ENCODE measurements around the gene POLR2E.

The POLR2E gene

DNA sequence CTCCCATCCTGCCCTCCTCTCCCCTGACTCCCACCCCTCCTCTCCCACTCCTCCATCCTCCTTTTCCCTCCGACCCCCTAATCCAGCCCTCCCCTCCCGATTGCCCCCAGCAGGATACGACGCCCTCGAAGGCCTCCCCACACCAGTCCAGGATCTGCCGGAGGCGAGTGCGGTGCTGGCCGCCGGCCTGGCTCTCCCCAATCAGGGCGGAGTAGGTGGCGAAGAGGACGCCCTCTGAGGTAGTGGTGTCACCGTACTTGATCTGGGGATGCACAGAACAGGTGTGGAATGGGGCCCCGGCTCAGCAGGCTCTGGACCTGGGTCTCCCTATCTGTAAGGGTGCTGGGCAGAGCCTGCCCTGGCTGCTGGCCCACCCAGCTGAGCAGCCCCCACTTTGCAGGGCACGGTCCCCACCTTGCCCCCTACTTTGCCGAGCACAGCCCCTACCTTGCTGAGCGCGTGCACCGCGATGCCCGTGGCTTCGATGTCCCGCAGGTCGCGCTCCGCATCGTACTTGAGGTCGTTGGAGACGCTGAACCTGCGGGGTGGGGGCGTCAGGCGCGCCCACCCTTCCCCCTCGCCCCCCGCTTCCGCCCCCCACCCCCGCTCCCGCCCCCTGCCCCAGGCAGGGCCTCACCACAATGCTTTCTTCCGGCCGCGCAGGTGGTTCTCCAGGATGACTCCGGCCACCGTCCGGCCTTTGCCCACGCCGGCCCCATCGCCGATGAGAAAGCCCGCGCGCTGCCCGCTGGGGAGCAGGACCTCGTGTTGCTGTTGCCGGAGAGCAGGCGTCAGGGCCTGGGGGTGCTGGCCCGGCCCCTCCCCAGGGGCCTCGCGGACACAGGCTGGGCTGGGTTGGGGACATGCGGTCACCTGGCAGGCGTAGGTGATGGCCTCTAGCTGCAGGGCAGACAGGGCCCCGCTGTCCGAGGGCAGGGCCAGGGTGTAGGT, 27.1 kb upstream of the POLR2E start:
- no peaks in the 10 kb centered on the region for H3K27me3 ChIP-seq (ENCODE audit: control insufficient read depth in 3 of 3, insufficient read depth in 3 of 3, low read depth in 1 of 3, low read length in 3 of 3)
- H2BK15ac ChIP-seq (ENCODE audit: low read length): no peak overlapping the region
- 86% methylated on average over 1 of the region's 63 CpGs; no CpG with 5 or more reads in 1 of the 2 donors for WGBS, 2 donors (ENCODE audit: extremely low coverage in 2 of 2, insufficient read length in 2 of 2, insufficient replicate concordance in 1 of 2)
- no peak overlapping the region for H2BK120ac ChIP-seq (ENCODE audit: low read depth, low read length)
- no peak overlapping the region for H3K4ac ChIP-seq (ENCODE audit: low read length)
- H3K27ac ChIP-seq (replicated peaks; ENCODE audit: low read length): no peak overlapping the region
- H2BK5ac ChIP-seq (ENCODE audit: low read length): no peak overlapping the region
- no peak overlapping the region for H3K18ac ChIP-seq (ENCODE audit: low read length)
- H3K79me1 ChIP-seq (ENCODE audit: low read depth, low read length): peaks cover 8% of the 10 kb centered on the region
- H3K23ac ChIP-seq (ENCODE audit: low read depth, low read length, poor library complexity): peak overlapping the region; percentile 97
- H4K91ac ChIP-seq (ENCODE audit: low read depth, low read length, poor library complexity): no peak overlapping the region
- no peak overlapping the region for H3K4me3 ChIP-seq (ENCODE audit: low read length in 2 of 2)
- H2AK5ac ChIP-seq (ENCODE audit: low read depth, low read length): peak overlapping the region; percentile 75
- H2BK12ac ChIP-seq (ENCODE audit: low read length): peak overlapping the region; percentile 46
- H3K14ac ChIP-seq (ENCODE audit: low read length): peak overlapping the region; percentile 47
- peaks cover 21 to 87% of the 10 kb centered on the region in 2 donors for H3K36me3 ChIP-seq (replicated peaks in 1 of 2; ENCODE audit: control insufficient read depth in 2 of 2, insufficient read depth in 2 of 2, low read length in 2 of 2)
- no peak for DNase-seq (ENCODE audit: low spot score)
- no peaks in the 10 kb centered on the region for H3K4me1 ChIP-seq (ENCODE audit: control insufficient read depth in 2 of 2, insufficient read depth in 1 of 2, low read depth in 1 of 2, low read length in 2 of 2)
- no peak overlapping the region for H2AFZ ChIP-seq (ENCODE audit: low read length)
- H3K4me2 ChIP-seq (ENCODE audit: insufficient read depth, low read length, poor library complexity, severe bottlenecking): no peak overlapping the region
- H3K9ac ChIP-seq (ENCODE audit: low read depth, low read length, poor library complexity): peak overlapping the region; percentile 44
- H3K9me3 ChIP-seq (replicated peaks in 1 of 2; ENCODE audit: control insufficient read depth in 2 of 2, insufficient read depth in 1 of 2, low read depth in 1 of 2, low read length in 2 of 2): no peaks in the 10 kb centered on the region
- no peak overlapping the region for H4K8ac ChIP-seq (ENCODE audit: low read depth, low read length)

DNA sequence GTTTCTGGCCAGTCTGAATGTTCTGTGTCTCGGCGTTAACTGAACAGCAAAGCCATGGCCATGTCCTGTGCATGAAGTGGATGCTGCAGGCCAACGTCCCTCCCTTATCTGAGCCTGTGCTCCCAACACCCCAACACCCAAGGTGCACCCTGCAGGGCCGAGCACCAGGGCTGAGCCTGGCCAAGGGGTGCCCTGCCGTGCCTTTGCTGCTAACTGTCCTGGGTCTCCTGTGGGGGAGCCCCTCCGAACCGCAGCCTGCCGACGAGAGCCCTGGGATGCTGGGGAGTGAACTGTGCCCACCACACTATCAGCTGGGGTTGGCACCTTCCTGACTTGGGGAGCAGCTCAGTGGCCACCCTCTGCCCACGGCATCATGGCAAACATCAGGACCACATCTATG, 26.2 kb upstream of the POLR2E start:
- no peaks in the 10 kb centered on the region for H3K4me1 ChIP-seq (ENCODE audit: control insufficient read depth in 2 of 2, insufficient read depth in 1 of 2, low read depth in 1 of 2, low read length in 2 of 2)
- no peak overlapping the region for H4K8ac ChIP-seq (ENCODE audit: low read depth, low read length)
- no peak overlapping the region for H3K23ac ChIP-seq (ENCODE audit: low read depth, low read length, poor library complexity)
- no peaks in the 10 kb centered on the region for H3K9me3 ChIP-seq (replicated peaks in 1 of 2; ENCODE audit: control insufficient read depth in 2 of 2, insufficient read depth in 1 of 2, low read depth in 1 of 2, low read length in 2 of 2)
- H3K9ac ChIP-seq (ENCODE audit: low read depth, low read length, poor library complexity): peak overlapping the region; percentile 4
- no peak overlapping the region for H3K18ac ChIP-seq (ENCODE audit: low read length)
- H2AFZ ChIP-seq (ENCODE audit: low read length): no peak overlapping the region
- peaks cover 23 to 87% of the 10 kb centered on the region in 2 donors for H3K36me3 ChIP-seq (replicated peaks in 1 of 2; ENCODE audit: control insufficient read depth in 2 of 2, insufficient read depth in 2 of 2, low read length in 2 of 2)
- no peak overlapping the region for H2BK120ac ChIP-seq (ENCODE audit: low read depth, low read length)
- no peak overlapping the region for H3K4me2 ChIP-seq (ENCODE audit: insufficient read depth, low read length, poor library complexity, severe bottlenecking)
- H2BK5ac ChIP-seq (ENCODE audit: low read length): no peak overlapping the region
- no peak overlapping the region for H2AK5ac ChIP-seq (ENCODE audit: low read depth, low read length)
- H2BK12ac ChIP-seq (ENCODE audit: low read length): no peak overlapping the region
- H4K91ac ChIP-seq (ENCODE audit: low read depth, low read length, poor library complexity): no peak overlapping the region
- H2BK15ac ChIP-seq (ENCODE audit: low read length): no peak overlapping the region
- DNase-seq (ENCODE audit: low spot score): no peak
- peaks cover 6% of the 10 kb centered on the region for H3K79me1 ChIP-seq (ENCODE audit: low read depth, low read length)
- no peak overlapping the region for H3K4ac ChIP-seq (ENCODE audit: low read length)
- no peak overlapping the region for H3K4me3 ChIP-seq (ENCODE audit: low read length in 2 of 2)
- H3K27ac ChIP-seq (replicated peaks; ENCODE audit: low read length): no peak overlapping the region
- peak overlapping the region; percentile 38 for H3K14ac ChIP-seq (ENCODE audit: low read length)
- WGBS, 2 donors (ENCODE audit: extremely low coverage in 2 of 2, insufficient read length in 2 of 2, insufficient replicate concordance in 1 of 2): no CpG with 5 or more reads among the region's 10 CpGs
- no peaks in the 10 kb centered on the region for H3K27me3 ChIP-seq (ENCODE audit: control insufficient read depth in 3 of 3, insufficient read depth in 3 of 3, low read depth in 1 of 3, low read length in 3 of 3)

DNA sequence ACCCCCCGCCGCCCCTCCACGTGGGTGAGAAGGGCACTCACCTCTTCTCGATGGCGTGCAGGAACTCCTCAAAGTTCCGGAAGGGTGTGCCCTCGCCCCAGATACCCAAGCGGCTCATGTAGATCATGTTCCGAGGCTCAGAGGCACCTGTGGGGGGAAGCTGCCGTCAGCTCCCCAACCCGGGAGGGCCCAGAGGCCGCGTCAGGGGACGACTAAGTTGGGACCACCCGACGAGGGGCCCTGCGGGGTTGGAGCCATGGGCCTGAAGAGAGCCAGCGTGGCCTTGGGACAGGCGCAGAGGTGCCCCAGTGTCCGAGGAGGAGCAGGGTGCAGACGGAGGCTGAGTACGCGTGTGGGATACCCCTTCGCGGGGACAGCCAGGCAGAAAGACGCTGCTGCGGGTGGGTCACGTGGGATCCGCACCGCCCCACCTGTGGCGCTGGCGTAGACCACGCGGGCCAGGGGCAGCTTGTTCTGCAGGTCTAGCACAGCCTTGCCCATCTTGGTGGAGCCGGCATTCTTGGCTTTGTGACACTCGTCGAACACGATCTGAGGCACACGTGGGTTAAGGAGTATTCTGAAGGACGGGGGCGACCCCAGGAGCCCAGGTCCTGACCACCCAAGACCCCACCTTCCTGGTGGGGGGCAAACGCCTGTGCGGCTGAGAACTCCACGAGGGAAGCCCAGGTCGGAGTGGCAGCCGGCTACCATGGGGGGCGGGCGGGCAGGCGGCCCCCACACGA, 24.5 kb upstream of the POLR2E start:
- H2BK5ac ChIP-seq (ENCODE audit: low read length): no peak overlapping the region
- no peak overlapping the region for H2BK120ac ChIP-seq (ENCODE audit: low read depth, low read length)
- H3K4me1 ChIP-seq (ENCODE audit: control insufficient read depth in 2 of 2, insufficient read depth in 1 of 2, low read depth in 1 of 2, low read length in 2 of 2): no peaks in the 10 kb centered on the region
- no peak overlapping the region for H2AFZ ChIP-seq (ENCODE audit: low read length)
- no CpG with 5 or more reads among the region's 50 CpGs for WGBS, 2 donors (ENCODE audit: extremely low coverage in 2 of 2, insufficient read length in 2 of 2, insufficient replicate concordance in 1 of 2)
- no peak overlapping the region for H3K4me3 ChIP-seq (ENCODE audit: low read length in 2 of 2)
- H3K23ac ChIP-seq (ENCODE audit: low read depth, low read length, poor library complexity): no peak overlapping the region
- H2BK12ac ChIP-seq (ENCODE audit: low read length): no peak overlapping the region
- H2BK15ac ChIP-seq (ENCODE audit: low read length): no peak overlapping the region
- peak overlapping the region; percentile 57 for H3K18ac ChIP-seq (ENCODE audit: low read length)
- no peak overlapping the region for H4K8ac ChIP-seq (ENCODE audit: low read depth, low read length)
- H3K14ac ChIP-seq (ENCODE audit: low read length): peak overlapping the region; percentile 82
- no peak overlapping the region for H3K4me2 ChIP-seq (ENCODE audit: insufficient read depth, low read length, poor library complexity, severe bottlenecking)
- no peak overlapping the region for H4K91ac ChIP-seq (ENCODE audit: low read depth, low read length, poor library complexity)
- H3K4ac ChIP-seq (ENCODE audit: low read length): no peak overlapping the region
- H3K36me3 ChIP-seq (replicated peaks in 1 of 2; ENCODE audit: control insufficient read depth in 2 of 2, insufficient read depth in 2 of 2, low read length in 2 of 2): peaks cover 22 to 83% of the 10 kb centered on the region in 2 donors
- no peak overlapping the region for H3K9ac ChIP-seq (ENCODE audit: low read depth, low read length, poor library complexity)
- peaks cover 4% of the 10 kb centered on the region for H3K79me1 ChIP-seq (ENCODE audit: low read depth, low read length)
- no peaks in the 10 kb centered on the region for H3K9me3 ChIP-seq (replicated peaks in 1 of 2; ENCODE audit: control insufficient read depth in 2 of 2, insufficient read depth in 1 of 2, low read depth in 1 of 2, low read length in 2 of 2)
- H3K27me3 ChIP-seq (ENCODE audit: control insufficient read depth in 3 of 3, insufficient read depth in 3 of 3, low read depth in 1 of 3, low read length in 3 of 3): no peaks in the 10 kb centered on the region
- no peak for DNase-seq (ENCODE audit: low spot score)
- H2AK5ac ChIP-seq (ENCODE audit: low read depth, low read length): peak overlapping the region; percentile 46
- H3K27ac ChIP-seq (replicated peaks; ENCODE audit: low read length): no peak overlapping the region

DNA sequence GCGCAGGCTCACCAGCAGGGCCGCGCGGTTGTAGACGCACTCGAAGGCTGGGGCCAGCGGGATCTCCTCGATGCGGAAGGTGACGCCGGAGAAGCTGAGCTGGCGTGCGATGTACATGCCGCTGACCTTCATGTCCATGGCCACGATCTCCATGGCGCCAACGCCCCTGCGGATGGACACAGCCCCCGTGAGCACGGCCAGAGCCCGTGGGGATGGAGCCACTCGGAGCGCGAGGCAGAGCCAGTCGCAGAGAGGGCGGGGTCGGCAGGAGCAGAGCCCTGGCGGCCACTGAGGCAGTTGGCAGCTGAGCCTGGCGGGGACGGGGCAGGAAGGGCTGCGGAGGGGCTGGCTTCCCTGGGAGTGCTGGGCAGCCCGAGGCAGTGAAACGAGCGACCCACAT, 23.8 kb upstream of the POLR2E start:
- Histone ChIP-seq H2AFZ (ENCODE audit: low read length) (no peak overlapping the region), H2BK120ac (ENCODE audit: low read depth, low read length) (no peak overlapping the region), H3K4me2 (ENCODE audit: insufficient read depth, low read length, poor library complexity, severe bottlenecking) (no peak overlapping the region), H4K91ac (ENCODE audit: low read depth, low read length, poor library complexity) (no peak overlapping the region), H3K9me3 (replicated peaks in 1 of 2; ENCODE audit: control insufficient read depth in 2 of 2, insufficient read depth in 1 of 2, low read depth in 1 of 2, low read length in 2 of 2) (no peaks in the 10 kb centered on the region), H3K18ac (ENCODE audit: low read length) (peak overlapping the region; percentile 64), H3K9ac (ENCODE audit: low read depth, low read length, poor library complexity) (peak overlapping the region; percentile 21), H2AK5ac (ENCODE audit: low read depth, low read length) (no peak overlapping the region), H3K4me3 (ENCODE audit: low read length in 2 of 2) (no peak overlapping the region), H3K4me1 (ENCODE audit: control insufficient read depth in 2 of 2, insufficient read depth in 1 of 2, low read depth in 1 of 2, low read length in 2 of 2) (no peaks in the 10 kb centered on the region), H3K79me1 (ENCODE audit: low read depth, low read length) (peaks cover 4% of the 10 kb centered on the region), H3K14ac (ENCODE audit: low read length) (no peak overlapping the region), H3K4ac (ENCODE audit: low read length) (no peak overlapping the region), H3K36me3 (replicated peaks in 1 of 2; ENCODE audit: control insufficient read depth in 2 of 2, insufficient read depth in 2 of 2, low read length in 2 of 2) (peaks cover 21 to 83% of the 10 kb centered on the region in 2 donors), H2BK15ac (ENCODE audit: low read length) (no peak overlapping the region), H4K8ac (ENCODE audit: low read depth, low read length) (no peak overlapping the region), H2BK5ac (ENCODE audit: low read length) (peak overlapping the region; percentile 5), H3K27me3 (ENCODE audit: control insufficient read depth in 3 of 3, insufficient read depth in 3 of 3, low read depth in 1 of 3, low read length in 3 of 3) (no peaks in the 10 kb centered on the region), H2BK12ac (ENCODE audit: low read length) (no peak overlapping the region), H3K27ac (replicated peaks; ENCODE audit: low read length) (no peak overlapping the region), H3K23ac (ENCODE audit: low read depth, low read length, poor library complexity) (peak overlapping the region; percentile 85)
- WGBS, 2 donors (ENCODE audit: extremely low coverage in 2 of 2, insufficient read length in 2 of 2, insufficient replicate concordance in 1 of 2): no CpG with 5 or more reads among the region's 34 CpGs
- DNase-seq (ENCODE audit: low spot score): no peak
